ENCODE results near the gene PIGU. TPM values are rescaled to one million over a fixed set of nuclear protein-coding genes. Genes with fewer than 3 reads are reported as not detected.

The PIGU gene
- total RNA-seq, 1 donor from 2014 or later = 24.8 TPM

DNA sequence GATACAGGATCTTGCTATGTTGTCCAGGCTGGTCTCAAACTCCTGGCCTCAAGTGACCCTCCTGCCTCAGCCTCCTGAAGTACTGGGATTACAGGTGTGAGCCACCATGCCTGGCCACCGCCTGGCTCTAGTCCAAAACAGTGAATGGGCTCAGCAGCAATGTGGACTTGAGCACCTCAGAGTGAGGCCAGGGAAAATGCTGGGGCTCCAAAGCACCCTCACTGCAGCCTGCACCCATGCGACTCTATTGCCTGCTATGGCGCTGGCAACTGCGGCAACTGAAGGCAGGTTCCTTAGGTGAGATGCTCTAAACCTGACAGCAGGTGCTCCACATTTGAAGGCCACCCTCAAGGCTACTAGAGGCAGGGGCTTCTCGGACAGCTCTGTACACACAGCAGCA lies 91.9 kb downstream of the PIGU start:
- intact Hi-C loops (cut with micrococcal nuclease) = no loop called here
- DNase-seq (ENCODE audit: low spot score) = no peak
- H3K27ac Mint-ChIP-seq = peak overlapping the region; percentile 19

DNA sequence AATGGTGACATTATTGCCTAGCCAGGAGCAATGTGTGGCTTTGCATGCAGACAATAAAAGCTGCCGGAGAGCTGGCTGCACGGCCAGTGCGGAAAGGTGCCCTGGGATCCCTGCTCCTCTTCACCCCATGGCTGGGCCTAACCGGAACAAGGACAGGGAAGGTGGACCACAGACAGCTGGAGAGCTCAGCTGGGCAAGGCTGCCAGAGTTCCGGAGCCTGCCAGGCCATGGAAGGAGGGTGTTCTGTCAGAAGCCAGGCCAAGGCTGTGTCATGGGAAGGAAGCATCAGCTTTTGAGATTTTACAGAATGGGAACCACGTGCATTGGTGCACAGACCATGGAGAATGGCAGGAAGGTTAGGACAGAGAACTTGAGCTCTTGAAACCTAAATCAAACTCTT lies 93.3 kb downstream of the PIGU start:
- intact Hi-C loops (cut with micrococcal nuclease) = loop anchor here (5.0 kb wide), 1 partner anchor 39 kb away; no protein-coding TSS in a partner anchor
- Mint-ChIP-seq H3K27me3 (ENCODE audit: insufficient read depth) (no peaks in the 10 kb centered on the region), H3K4me3 (no peak overlapping the region), H3K4me1 (ENCODE audit: low read depth) (peaks cover 39% of the 10 kb centered on the region), H3K36me3 (ENCODE audit: low read depth) (peaks cover 18% of the 10 kb centered on the region), H3K9me3 (no peaks in the 10 kb centered on the region), H3K27ac (no peak overlapping the region)
- no peak for DNase-seq (ENCODE audit: low spot score)

More for the DNA sequence above, 91.9 kb downstream of the PIGU start:
- peaks cover 16% of the 10 kb centered on the region for H3K36me3 Mint-ChIP-seq (ENCODE audit: low read depth)
- H3K4me3 Mint-ChIP-seq = no peak overlapping the region
- peaks cover 28% of the 10 kb centered on the region for H3K4me1 Mint-ChIP-seq (ENCODE audit: low read depth)
- no peaks in the 10 kb centered on the region for H3K27me3 Mint-ChIP-seq (ENCODE audit: insufficient read depth)
- H3K9me3 Mint-ChIP-seq = no peaks in the 10 kb centered on the region

DNA sequence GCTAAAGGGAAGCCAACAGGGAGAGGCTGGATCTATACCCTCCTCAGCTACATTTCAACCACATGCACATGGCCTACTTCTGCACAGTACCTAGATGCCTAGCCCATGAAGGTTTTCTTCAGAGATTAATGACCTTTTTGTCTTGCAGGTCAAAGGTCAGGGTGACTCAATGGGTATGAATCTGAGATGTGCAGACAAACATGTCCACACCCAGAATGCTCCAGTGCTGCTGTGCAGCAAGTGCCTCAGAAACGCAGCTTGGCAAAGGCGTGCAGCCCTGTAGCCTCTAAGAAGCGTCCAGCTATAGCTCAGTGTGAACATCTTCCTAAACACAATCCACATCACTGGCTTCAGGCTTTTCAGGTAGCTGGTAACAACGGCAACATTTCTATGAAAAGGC lies 94.0 kb downstream of the PIGU start:
- H3K36me3 Mint-ChIP-seq (ENCODE audit: low read depth) = peaks cover 20% of the 10 kb centered on the region
- H3K27ac Mint-ChIP-seq = peak overlapping the region; percentile 85
- DNase-seq (ENCODE audit: low spot score) = no peak
- no peak overlapping the region for H3K4me3 Mint-ChIP-seq
- peaks cover 39% of the 10 kb centered on the region for H3K4me1 Mint-ChIP-seq (ENCODE audit: low read depth)
- no peaks in the 10 kb centered on the region for H3K27me3 Mint-ChIP-seq (ENCODE audit: insufficient read depth)
- intact Hi-C loops (cut with micrococcal nuclease) = loop anchor here (5.0 kb wide), 1 partner anchor 39 kb away; no protein-coding TSS in a partner anchor
- no peaks in the 10 kb centered on the region for H3K9me3 Mint-ChIP-seq

DNA sequence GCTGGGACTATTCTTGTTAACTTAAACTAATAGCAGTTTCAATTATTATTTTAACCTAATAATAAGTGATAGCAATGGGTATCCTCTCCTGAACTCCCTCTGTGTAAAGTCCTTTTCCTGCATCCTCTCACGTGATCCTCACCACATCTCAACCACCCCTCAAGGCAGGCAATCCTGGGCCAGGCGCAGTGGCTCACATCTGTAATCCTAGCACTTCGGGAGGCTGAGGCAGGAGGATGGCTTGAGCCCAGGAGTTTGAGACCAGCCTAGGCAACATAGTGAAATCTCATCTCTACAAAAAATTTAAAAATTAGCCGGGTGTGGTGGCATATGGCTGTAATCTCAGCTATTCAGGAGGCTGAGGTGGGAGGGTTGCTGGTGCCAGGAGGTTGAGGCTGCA lies 94.7 kb downstream of the PIGU start:
- no peak for DNase-seq (ENCODE audit: low spot score)
- H3K27ac Mint-ChIP-seq = peak overlapping the region; percentile 85
- H3K36me3 Mint-ChIP-seq (ENCODE audit: low read depth) = peaks cover 17% of the 10 kb centered on the region
- no peak overlapping the region for H3K4me3 Mint-ChIP-seq
- intact Hi-C loops (cut with micrococcal nuclease) = loop anchor here (5.0 kb wide), 1 partner anchor 40 kb away; no protein-coding TSS in a partner anchor
- no peaks in the 10 kb centered on the region for H3K9me3 Mint-ChIP-seq
- H3K27me3 Mint-ChIP-seq (ENCODE audit: insufficient read depth) = no peaks in the 10 kb centered on the region
- H3K4me1 Mint-ChIP-seq (ENCODE audit: low read depth) = peaks cover 39% of the 10 kb centered on the region

DNA sequence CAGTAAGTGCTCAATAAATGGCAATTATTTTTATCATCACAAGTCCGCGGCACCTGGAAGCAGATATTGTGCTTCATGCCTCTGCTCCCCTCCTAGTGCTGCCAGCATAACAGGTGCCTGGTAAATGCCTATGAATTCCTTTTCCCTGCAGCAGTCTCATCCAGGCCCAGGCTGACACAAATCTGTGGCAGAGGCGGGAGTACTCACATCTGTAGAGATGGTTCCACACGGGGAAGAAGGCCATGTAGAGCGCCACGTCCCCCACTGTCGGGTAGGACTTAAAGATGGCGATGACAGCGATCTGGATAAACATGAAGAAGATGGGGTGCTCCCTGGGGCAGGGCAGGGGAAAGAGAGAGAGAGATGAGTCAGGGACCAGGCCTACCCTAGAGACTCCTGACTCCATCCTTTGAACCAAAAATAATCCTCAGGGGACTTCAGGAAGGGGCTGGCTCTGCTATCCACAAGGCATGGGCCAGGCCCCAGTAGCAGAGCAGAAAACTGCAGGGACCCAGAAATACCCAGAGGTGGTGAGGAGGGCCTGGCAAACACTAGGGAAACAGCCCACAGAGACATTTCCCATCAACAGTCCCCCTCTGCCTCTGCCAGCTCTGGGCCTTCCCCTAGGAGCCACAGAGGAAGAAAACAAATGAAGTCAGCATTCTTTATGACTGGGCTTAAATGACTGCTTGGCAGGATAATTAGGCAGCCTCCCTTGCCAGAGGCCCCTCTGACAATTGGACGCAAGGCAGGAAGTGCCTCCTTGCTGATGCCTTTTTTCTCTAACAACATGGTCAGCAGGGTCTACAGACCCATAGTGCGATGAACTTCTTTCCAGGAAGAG lies 95.3 kb downstream of the PIGU start:
- H3K9me3 Mint-ChIP-seq = no peaks in the 10 kb centered on the region
- peaks cover 17% of the 10 kb centered on the region for H3K36me3 Mint-ChIP-seq (ENCODE audit: low read depth)
- H3K27ac Mint-ChIP-seq = peak overlapping the region; percentile 85
- peaks cover 39% of the 10 kb centered on the region for H3K4me1 Mint-ChIP-seq (ENCODE audit: low read depth)
- peak; percentile 38 for DNase-seq (ENCODE audit: low spot score)
- H3K4me3 Mint-ChIP-seq = peak overlapping the region; percentile 38
- intact Hi-C loops (cut with micrococcal nuclease) = loop anchor here (1.0 to 5.0 kb wide), 4 partner anchors 23 to 138 kb away; partner anchors contain the start of gene MAP1LC3A
- no peaks in the 10 kb centered on the region for H3K27me3 Mint-ChIP-seq (ENCODE audit: insufficient read depth)

DNA sequence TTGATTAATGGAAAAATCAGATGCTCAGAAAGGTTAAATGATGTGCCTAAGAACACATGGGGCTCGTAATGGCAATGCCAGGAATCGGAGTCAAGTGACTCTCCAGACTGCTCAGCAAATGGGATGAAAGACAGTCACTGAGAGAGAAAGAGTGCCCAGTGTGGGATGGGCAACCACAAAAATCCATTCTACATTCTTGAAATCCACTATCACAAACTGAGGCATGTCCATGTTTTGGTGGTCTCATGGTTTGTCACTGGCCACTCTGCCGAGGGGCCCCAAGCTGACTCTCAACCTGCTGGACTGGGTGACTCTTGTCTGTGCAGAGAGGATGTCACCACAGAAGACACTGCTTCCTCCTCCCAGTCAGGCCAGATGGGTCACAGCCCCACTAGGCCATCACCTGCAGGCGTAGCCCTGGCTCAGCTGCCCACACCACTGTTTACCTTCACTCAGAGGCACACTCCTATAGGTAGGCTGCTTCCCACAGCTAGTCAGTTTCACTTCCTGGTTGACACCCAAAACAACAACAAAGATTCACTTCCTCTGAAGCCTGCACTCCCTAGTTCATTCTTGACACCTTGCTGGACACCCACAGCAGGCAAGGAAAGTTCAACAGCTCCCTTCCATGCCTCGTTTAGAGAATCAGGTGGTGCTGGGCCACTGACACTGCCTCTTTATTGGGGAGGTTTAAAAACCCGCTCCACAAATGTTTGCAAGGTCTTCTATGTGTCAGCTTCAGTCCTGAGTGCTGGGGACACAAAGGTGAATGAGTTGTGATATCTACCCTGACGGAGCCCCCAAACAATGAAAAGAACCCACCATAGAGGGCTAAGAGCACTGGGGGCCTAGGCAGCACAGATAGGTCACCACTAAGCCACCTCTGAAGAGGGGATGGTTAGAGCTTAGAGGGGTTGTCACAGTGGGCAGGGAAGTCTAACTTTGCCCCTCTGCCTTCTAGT lies 96.6 kb downstream of the PIGU start:
- peak; percentile 44 for DNase-seq (ENCODE audit: low spot score)
- Mint-ChIP-seq H3K4me3 (peak overlapping the region; percentile 46), H3K27me3 (ENCODE audit: insufficient read depth) (no peaks in the 10 kb centered on the region), H3K36me3 (ENCODE audit: low read depth) (peaks cover 17% of the 10 kb centered on the region), H3K9me3 (no peaks in the 10 kb centered on the region), H3K27ac (peak overlapping the region; percentile 54), H3K4me1 (ENCODE audit: low read depth) (peaks cover 39% of the 10 kb centered on the region)
- intact Hi-C loops (cut with micrococcal nuclease) = loop anchor here (2.0 to 5.0 kb wide), 2 partner anchors 42 to 129 kb away; no protein-coding TSS in a partner anchor

DNA sequence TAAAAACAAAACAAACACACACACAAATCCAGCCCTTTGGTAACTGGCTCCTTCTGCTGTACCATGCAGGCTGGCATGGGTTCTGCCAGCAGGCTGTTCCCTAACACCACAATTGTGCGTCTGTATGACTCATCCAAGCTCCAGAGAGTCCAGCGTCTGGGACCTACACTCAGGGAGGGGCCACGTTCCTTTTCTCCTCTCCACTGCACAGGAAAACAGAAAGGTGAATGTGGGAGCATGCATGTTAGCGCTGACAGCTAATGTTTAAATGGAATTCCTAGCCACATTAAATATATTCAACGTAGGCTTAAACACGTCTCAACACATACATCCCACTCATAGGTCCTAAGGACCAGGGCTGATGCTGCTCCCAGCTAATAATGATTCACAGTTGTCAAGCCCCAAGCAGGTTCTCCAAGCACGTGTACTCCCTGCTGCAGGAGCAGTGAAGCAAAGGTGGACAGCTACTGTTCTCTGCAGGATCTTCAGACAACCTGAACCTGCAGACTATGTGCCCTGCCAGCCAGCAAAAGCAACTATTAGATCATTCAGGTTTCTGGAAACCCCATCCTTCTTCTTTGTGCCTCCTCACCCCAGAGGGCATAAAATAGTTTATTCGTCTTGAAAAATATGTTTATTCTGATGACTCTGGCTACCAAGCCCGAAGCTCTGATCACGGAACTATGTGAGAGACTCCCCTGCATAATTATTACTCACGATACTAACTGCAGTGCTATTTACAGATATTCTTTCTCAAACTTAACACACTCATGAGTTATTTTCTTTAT lies 97.5 kb downstream of the PIGU start:
- Mint-ChIP-seq H3K36me3 (ENCODE audit: low read depth) (peaks cover 18% of the 10 kb centered on the region), H3K9me3 (no peaks in the 10 kb centered on the region), H3K4me1 (ENCODE audit: low read depth) (peaks cover 39% of the 10 kb centered on the region), H3K27me3 (ENCODE audit: insufficient read depth) (no peaks in the 10 kb centered on the region), H3K27ac (peak overlapping the region; percentile 54), H3K4me3 (no peak overlapping the region)
- no peak for DNase-seq (ENCODE audit: low spot score)
- intact Hi-C loops (cut with micrococcal nuclease) = no loop called here

DNA sequence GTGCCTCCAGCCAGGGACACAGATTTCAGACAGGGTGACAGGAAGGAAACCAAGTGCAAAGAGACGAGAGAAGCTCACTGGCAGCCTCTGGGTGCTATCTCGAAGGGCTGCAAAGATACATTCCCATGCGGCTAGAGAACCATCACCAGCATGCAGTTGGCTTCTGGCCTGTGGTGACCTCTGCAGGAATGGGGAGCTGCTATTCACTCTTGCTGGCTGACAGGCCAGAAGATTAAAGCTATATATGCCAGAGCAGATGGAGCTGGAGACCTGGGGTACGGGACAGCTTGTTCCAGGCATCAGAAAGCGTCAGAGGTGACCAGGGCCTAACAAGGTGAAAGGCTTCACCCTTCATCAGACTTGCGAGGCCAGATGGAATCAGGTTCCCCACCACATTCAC lies 98.4 kb downstream of the PIGU start:
- intact Hi-C loops (cut with micrococcal nuclease) = no loop called here
- Mint-ChIP-seq H3K9me3 (no peaks in the 10 kb centered on the region), H3K27me3 (ENCODE audit: insufficient read depth) (no peaks in the 10 kb centered on the region), H3K4me1 (ENCODE audit: low read depth) (peaks cover 39% of the 10 kb centered on the region), H3K27ac (no peak overlapping the region), H3K4me3 (no peak overlapping the region), H3K36me3 (ENCODE audit: low read depth) (peaks cover 23% of the 10 kb centered on the region)
- DNase-seq (ENCODE audit: low spot score) = no peak

DNA sequence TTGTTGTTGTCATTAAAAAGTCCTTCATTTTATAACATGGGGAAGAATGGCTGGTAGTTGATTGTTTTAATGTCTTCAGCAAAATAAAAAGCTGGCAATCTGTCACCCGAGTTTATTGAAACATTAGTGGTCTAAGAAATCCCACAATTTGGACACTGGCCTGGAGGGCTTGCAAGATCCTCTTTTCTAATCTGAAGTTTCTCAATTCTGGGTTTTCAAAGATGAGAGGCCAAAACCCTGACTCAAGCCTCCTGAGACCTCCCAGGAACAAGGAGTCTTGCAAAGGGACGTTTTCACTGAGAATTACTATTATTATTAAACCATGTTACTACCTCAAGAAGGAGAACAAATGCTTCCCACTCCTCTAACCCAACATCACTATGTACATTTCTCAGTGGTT lies 98.9 kb downstream of the PIGU start:
- no peaks in the 10 kb centered on the region for H3K9me3 Mint-ChIP-seq
- no peaks in the 10 kb centered on the region for H3K27me3 Mint-ChIP-seq (ENCODE audit: insufficient read depth)
- no peak for DNase-seq (ENCODE audit: low spot score)
- intact Hi-C loops (cut with micrococcal nuclease) = no loop called here
- no peak overlapping the region for H3K27ac Mint-ChIP-seq
- H3K36me3 Mint-ChIP-seq (ENCODE audit: low read depth) = peaks cover 18% of the 10 kb centered on the region
- no peak overlapping the region for H3K4me3 Mint-ChIP-seq
- H3K4me1 Mint-ChIP-seq (ENCODE audit: low read depth) = peaks cover 39% of the 10 kb centered on the region

DNA sequence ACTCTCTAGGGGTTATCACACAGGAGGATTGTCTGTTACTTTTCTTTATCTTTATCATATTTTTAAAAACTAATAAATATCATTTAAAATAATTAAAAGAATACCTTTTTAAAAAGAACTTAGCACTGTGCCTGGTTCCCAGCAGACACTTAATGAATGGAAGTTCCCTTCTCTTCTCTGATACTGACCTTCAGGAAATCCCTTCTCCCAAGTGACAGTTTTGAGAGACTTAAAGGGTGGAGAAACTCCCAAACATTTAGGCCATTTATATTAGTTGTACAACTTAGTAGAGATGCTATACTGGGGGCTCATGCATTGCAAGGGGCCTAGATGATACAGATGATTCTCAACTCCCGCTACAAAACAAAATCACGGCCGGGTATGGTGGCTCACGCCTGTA lies 99.8 kb downstream of the PIGU start:
- DNase-seq (ENCODE audit: low spot score) = no peak
- Mint-ChIP-seq H3K9me3 (no peaks in the 10 kb centered on the region), H3K27me3 (ENCODE audit: insufficient read depth) (no peaks in the 10 kb centered on the region), H3K4me3 (no peak overlapping the region), H3K36me3 (ENCODE audit: low read depth) (peaks cover 18% of the 10 kb centered on the region), H3K4me1 (ENCODE audit: low read depth) (peaks cover 32% of the 10 kb centered on the region), H3K27ac (no peak overlapping the region)
- intact Hi-C loops (cut with micrococcal nuclease) = no loop called here

DNA sequence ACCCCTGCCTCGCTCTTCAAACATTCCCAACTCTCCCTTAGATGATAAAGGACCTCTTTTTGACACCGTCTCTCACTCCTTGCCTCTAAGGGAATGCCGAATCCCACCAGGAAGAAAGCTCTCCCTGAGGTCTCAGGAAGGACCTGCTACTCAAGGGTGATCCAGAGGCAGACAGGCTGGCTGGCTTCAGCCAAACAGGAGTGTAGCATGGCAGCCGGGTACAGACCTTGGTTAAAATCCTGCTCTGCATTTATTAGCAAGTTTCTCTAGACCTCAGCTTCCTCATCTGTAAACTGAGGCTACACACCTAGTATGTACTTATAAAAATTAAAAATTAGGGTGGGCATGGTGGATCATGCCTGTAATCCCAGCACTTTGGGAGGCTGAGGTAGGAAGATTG lies 101.1 kb downstream of the PIGU start:
- H3K27me3 Mint-ChIP-seq (ENCODE audit: insufficient read depth) = no peaks in the 10 kb centered on the region
- H3K4me3 Mint-ChIP-seq = no peak overlapping the region
- peaks cover 13% of the 10 kb centered on the region for H3K36me3 Mint-ChIP-seq (ENCODE audit: low read depth)
- intact Hi-C loops (cut with micrococcal nuclease) = no loop called here
- no peak overlapping the region for H3K27ac Mint-ChIP-seq
- no peaks in the 10 kb centered on the region for H3K9me3 Mint-ChIP-seq
- peaks cover 28% of the 10 kb centered on the region for H3K4me1 Mint-ChIP-seq (ENCODE audit: low read depth)
- DNase-seq (ENCODE audit: low spot score) = no peak

DNA sequence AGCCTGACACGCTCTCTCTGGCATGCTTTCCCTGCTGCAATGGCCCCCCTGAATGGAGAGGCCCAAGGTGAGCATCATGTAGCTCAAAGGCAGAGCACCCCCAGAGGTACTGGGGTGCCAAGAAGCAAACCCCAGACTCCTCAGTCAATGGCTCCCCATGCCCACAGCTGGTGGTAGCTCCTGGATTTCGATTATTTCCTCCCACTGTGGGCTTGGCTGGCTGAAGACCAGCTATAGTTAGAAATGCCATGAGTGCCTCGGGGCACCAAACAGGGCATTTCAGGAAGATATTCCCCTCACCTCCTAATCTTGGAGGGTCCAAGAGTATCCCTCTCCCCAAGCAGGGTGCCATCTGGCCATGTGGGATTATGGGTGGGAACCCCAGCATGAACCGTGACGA lies 101.6 kb downstream of the PIGU start:
- intact Hi-C loops (cut with micrococcal nuclease) = no loop called here
- Mint-ChIP-seq H3K4me1 (ENCODE audit: low read depth) (peaks cover 25% of the 10 kb centered on the region), H3K9me3 (no peaks in the 10 kb centered on the region), H3K4me3 (no peak overlapping the region), H3K27me3 (ENCODE audit: insufficient read depth) (no peaks in the 10 kb centered on the region), H3K27ac (no peak overlapping the region), H3K36me3 (ENCODE audit: low read depth) (peaks cover 13% of the 10 kb centered on the region)
- DNase-seq (ENCODE audit: low spot score) = no peak

All from activated T-helper 1 cell treated with anti-CD3 and anti-CD28 coated beads, Interleukin-12 subunit alpha, Interleukin-12 subunit beta, Interleukin-2, Interleukin-4 antibody, amounts not matched to agents 30 ng/mL and 10 ng/mL and 1 ng/mL, durations not matched to agents 14 hours and 24 hours and 36 hours (primary cell).